T47D (cell line): Measurements from ENCODE around the gene FTCD.
"Not testable (repeated sequence)": the region's sequence is repeated elsewhere in the genome, so short reads cannot be mapped to it uniquely, and the experiment has no call there.

Source experiments
- DNase-seq, 2 experiments: peaks; one replicate each; pipeline versions ENCODE4 v3.0.0 to v3.0.0-alpha.2; 2011 to 2012; ENCODE audit warnings: low read depth in 1 of 2, low spot score in 1 of 2
- JUND ChIP-seq: IDR thresholded peaks from 2 replicates; pipeline ENCODE4 v1.6.1; 2012; ENCODE audit warnings: low read depth
- in situ Hi-C: cut with HindIII; loops from 2 replicates; pipeline ENCODE4 v1.10.0; 2016; ENCODE audit warnings: low sequenced_read_pairs, low pct_unique_long_range_greater_than_20kb

The FTCD gene

DNA sequence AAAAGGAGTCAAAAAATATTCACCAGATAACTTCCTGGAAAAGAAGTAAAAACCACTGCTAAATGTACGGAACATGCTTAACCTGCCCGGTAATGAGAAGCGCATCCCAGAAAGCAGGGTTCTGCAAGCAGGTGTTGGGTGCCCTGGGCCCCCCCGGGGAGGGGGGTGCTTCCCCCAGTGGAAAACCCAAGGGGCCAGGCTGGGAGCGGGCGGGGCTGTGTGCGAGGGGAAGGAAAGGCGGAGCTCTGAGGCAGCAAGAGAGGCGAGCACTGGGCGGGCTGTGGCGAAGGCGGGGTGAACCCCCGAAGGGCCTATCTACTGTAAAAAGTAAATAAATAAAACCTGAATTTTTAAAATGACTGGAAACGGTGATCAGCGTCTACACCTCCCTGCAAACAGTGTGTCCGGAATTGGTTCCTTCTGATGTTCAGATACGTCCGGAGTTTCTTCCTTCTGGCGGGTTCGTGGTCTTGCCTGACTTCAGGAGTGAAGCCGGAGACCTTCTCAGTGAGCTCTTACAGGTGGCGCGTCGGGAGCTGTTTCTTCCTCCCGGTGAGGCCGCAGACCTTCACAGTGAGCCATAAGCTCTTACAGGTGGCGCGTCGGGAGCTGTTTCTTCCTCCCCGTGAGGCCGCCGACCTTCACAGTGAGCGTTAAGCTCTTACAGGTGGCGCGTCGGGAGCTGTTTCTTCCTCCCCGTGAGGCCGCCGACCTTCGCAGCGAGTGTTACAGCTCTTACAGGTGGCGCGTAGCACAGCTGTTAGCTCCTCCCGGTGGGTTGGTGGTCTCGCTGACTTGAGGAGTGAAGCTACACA lies 13.4 kb downstream of the FTCD start:
- DNase-seq, result no peak
- in situ Hi-C loops, result no loop called here
- TF ChIP-seq JUND, result no peak

DNA sequence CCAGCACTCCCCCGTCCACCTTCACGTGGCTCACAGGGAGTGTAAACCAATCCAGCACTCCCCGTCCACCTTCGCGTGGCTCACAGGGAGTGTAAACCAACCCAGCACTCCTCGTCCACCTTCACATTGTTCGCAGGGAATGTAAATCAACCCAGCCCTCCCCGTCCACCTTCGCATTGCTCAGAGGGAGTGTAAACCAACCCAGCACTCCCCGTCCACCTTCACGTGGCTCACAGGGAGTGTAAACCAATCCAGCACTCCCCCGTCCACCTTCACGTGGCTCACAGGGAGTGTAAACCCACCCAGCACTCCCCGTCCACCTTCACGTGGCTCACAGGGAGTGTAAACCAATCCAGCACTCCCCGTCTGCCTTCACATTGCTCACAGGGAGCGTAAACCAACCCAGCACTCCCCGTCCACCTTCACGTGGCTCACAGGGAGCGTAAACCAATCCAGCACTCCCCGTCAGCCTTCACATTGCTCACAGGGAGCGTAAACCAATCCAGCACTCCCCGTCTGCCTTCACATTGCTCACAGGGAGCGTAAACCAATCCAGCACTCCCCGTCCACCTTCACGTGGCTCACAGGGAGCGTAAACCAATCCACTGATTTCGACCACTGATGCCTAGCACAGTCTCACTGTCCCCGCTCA lies 14.9 kb downstream of the FTCD start:
- in situ Hi-C loops, DNase-seq: not testable (repeated sequence)

DNA sequence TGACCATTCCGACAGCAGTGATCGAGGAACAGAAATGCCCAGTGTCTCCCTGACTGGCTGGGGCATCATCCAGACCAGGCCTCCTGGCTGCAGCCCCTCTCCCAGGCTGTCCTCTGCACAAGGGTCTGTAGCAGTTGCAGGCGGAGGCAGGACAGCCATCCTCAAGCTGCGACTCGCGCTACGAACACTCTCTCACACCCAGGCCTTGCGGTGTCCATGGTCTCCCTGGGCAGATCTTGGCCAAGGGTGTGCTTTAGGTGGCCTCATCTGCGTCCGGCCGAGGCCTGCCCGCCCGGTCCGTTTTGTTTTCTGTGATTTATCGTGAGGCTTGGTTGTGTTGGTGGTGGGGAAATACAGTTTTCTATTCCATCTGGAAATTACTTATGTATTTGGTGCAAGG lies 15.7 kb downstream of the FTCD start:
- in situ Hi-C loops, result no loop called here
- TF ChIP-seq JUND, result no peak
- no peak for DNase-seq

GRCh38 chr21:46138383-46138970 lies 16.9 kb downstream of the FTCD start:
- no peak for DNase-seq
- in situ Hi-C loops, result no loop called here
- no peak for TF ChIP-seq JUND

GRCh38 chr21:46137908-46138307 lies 17.5 kb downstream of the FTCD start:
- in situ Hi-C loops, result no loop called here
- no peak for DNase-seq
- no peak for TF ChIP-seq JUND

DNA sequence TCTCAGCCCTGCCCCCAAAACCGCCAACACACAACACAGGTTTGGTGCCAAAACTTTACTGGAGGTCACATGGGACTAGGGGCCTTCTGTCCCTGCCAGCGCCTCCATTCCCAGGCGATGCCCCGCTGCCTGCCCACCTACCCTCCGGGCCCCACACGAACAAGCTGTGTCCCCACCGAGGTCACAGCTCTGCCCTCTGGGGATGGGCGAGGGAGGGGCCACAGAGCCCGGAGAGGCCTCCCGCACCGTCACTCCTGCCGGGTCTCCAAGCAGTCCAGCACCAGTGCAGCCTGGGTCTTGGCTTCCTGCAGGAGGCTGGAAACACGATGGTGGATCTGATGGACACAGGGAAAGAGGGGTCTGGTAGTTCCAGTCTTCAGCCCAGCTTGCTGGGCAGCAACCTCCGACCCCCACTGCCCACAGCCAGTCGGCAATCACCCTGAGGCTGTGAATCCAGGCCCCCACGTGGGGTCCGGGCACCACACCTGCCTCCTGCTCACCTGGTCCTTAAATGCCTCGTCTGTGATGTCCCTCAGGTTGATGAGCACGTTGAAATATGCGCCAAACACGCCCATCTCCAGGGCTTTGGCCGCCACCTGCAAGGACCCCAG lies 18.5 kb downstream of the FTCD start:
- in situ Hi-C loops, result no loop called here
- no peak for TF ChIP-seq JUND

DNA sequence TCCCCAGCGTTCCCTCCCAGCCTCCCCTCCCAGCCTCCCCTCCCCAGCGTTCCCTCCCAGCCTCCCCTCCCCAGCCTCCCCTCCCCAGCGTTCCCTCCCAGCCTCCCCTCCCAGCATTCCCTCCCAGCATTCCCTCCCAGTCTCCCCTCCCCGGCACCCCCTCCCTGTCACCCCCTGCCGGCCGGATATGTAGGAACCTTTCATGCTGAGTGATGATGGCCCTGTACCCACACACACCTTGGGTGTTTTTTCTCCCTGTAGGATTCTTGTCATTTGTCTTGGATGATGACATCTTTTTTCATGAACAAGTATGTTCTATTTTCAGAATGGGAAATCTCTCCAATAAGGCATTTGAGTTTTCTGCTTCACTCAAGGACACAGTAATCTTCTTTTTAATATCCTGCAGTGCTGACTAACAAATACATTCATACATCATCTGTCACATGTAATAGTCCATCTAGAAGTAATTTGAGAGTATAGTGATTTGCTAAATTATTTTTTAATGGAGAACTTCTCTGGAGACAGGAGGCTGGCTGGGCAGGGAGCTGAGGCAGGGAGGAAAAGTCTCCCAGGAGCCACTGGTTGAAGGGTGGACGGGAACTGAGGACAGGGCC lies 19.5 kb downstream of the FTCD start:
- TF ChIP-seq JUND, result no peak
- no peak for DNase-seq
- in situ Hi-C loops, result no loop called here

More for the DNA sequence above, 18.5 kb downstream of the FTCD start:
- no peak for DNase-seq

DNA sequence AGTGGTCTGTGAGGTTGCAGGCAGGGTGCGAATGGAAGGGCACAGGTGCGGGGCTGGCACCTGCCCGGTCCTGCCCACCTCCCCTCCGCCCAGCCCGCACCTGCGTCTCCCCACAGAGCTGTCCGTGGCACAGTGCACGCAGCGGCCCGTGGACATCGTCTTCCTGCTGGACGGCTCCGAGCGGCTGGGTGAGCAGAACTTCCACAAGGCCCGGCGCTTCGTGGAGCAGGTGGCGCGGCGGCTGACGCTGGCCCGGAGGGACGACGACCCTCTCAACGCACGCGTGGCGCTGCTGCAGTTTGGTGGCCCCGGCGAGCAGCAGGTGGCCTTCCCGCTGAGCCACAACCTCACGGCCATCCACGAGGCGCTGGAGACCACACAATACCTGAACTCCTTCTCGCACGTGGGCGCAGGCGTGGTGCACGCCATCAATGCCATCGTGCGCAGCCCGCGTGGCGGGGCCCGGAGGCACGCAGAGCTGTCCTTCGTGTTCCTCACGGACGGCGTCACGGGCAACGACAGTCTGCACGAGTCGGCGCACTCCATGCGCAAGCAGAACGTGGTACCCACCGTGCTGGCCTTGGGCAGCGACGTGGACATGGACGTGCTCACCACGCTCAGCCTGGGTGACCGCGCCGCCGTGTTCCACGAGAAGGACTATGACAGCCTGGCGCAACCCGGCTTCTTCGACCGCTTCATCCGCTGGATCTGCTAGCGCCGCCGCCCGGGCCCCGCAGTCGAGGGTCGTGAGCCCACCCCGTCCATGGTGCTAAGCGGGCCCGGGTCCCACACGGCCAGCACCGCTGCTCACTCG lies 23.3 kb downstream of the FTCD start:
- in situ Hi-C loops, result no loop called here
- TF ChIP-seq JUND, result no peak

GRCh38 chr21:46131588-46131837 lies 23.9 kb downstream of the FTCD start:
- no peak for DNase-seq
- TF ChIP-seq JUND, result no peak
- in situ Hi-C loops, result no loop called here

More for the DNA sequence above, 23.3 kb downstream of the FTCD start:
- no peak for DNase-seq

- no peak for TF ChIP-seq JUND
- no peak for DNase-seq
- in situ Hi-C loops, result no loop called here
Measured at GRCh38 chr21:46130831-46131587, 24.4 kb downstream of the FTCD start.

GRCh38 chr21:46129846-46130651 lies 25.3 kb downstream of the FTCD start:
- DNase-seq, result no peak
- in situ Hi-C loops, result no loop called here
- no peak for TF ChIP-seq JUND
